ENCODE data around the gene ARSA. TPM values are rescaled to one million over a fixed set of nuclear protein-coding genes. Genes with fewer than 3 reads are reported as not detected.

Gene ARSA
- total RNA-seq, 4 donors from 2014 or later: 81.2 to 253 (median 99.1) TPM

- TF ChIP-seq POLR2AphosphoS5 (IDR thresholded peaks at IDR 0.05): no peak
- no peak for TF ChIP-seq EP300 (IDR thresholded peaks at IDR 0.05; ENCODE audit: low read depth)
- TF ChIP-seq POLR2A (IDR thresholded peaks at IDR 0.05): no peak
- in situ Hi-C loops (cut with MboI; ENCODE audit: low pct_ligation_motif_present in 1 of 4, low pct_unique_long_range_greater_than_20kb in 1 of 4, low sequenced_read_pairs in 3 of 4): no loop called here
- Histone ChIP-seq H3K4me3 (no peak overlapping the region), H3K4me1 (no peaks in the 10 kb centered on the region), H3K27me3 (no peaks in the 10 kb centered on the region), H3K27ac (no peak overlapping the region), H3K9me3 (no peaks in the 10 kb centered on the region), H3K36me3 (no peaks in the 10 kb centered on the region)
- intact Hi-C loops (cut with DNase I; ENCODE audit: low total_unique reads): no loop called here
- 91% methylated on average over 11 of the region's 11 CpGs; no CpG with 5 or more reads in 1 of the 2 donors for WGBS, 2 donors (ENCODE audit: low coverage in 1 of 2)
- DNase-seq: no peak
These were observed 7.6 kb upstream of the ARSA start for GRCh38 chr22:50635591-50635990.

GRCh38 chr22:50633771-50634170, 5.8 kb upstream of the ARSA start:
- Histone ChIP-seq H3K4me3 (no peak overlapping the region), H3K9me3 (no peaks in the 10 kb centered on the region), H3K27me3 (no peaks in the 10 kb centered on the region), H3K27ac (no peak overlapping the region), H3K36me3 (no peaks in the 10 kb centered on the region), H3K4me1 (peaks cover 2 to 3% (median 3%) of the 10 kb centered on the region in 4 donors)
- intact Hi-C loops (cut with DNase I; ENCODE audit: low total_unique reads) (no loop called here), in situ Hi-C loops (cut with MboI; ENCODE audit: low pct_ligation_motif_present in 1 of 4, low pct_unique_long_range_greater_than_20kb in 1 of 4, low sequenced_read_pairs in 3 of 4) (no loop called here)
- TF ChIP-seq CTCF (IDR thresholded peaks at IDR 0.05): no peak
- no peak for TF ChIP-seq EP300 (IDR thresholded peaks at IDR 0.05; ENCODE audit: low read depth)
- no peak for TF ChIP-seq POLR2A (IDR thresholded peaks at IDR 0.05)
- TF ChIP-seq POLR2AphosphoS5 (IDR thresholded peaks at IDR 0.05): no peak
- no peak for DNase-seq
- WGBS, 2 donors (ENCODE audit: low coverage in 1 of 2): 86 to 94% methylated on average over 9 to 11 of the region's 11 CpGs

- no peaks in the 10 kb centered on the region for H3K36me3 ChIP-seq
- 89 to 100% methylated on average over 1 to 5 of the region's 5 CpGs for WGBS, 2 donors (ENCODE audit: low coverage in 1 of 2)
- no peak overlapping the region for H3K4me3 ChIP-seq
- no peaks in the 10 kb centered on the region for H3K27me3 ChIP-seq
- intact Hi-C loops (cut with DNase I; ENCODE audit: low total_unique reads) (no loop called here), in situ Hi-C loops (cut with MboI; ENCODE audit: low pct_ligation_motif_present in 1 of 4, low pct_unique_long_range_greater_than_20kb in 1 of 4, low sequenced_read_pairs in 3 of 4) (no loop called here)
- TF ChIP-seq POLR2AphosphoS5 (IDR thresholded peaks at IDR 0.05): no peak
- TF ChIP-seq CTCF (IDR thresholded peaks at IDR 0.05): no peak
- no peak for TF ChIP-seq POLR2A (IDR thresholded peaks at IDR 0.05)
- no peak for TF ChIP-seq EP300 (IDR thresholded peaks at IDR 0.05; ENCODE audit: low read depth)
- no peaks in the 10 kb centered on the region for H3K9me3 ChIP-seq
- peaks cover 5 to 9% (median 7%) of the 10 kb centered on the region in 4 donors for H3K4me1 ChIP-seq
- H3K27ac ChIP-seq: no peak overlapping the region
- DNase-seq: no peak
These were observed 5.1 kb upstream of the ARSA start for GRCh38 chr22:50633086-50633485.

- WGBS, 2 donors (ENCODE audit: low coverage in 1 of 2): 91 to 95% methylated on average over 4 to 5 of the region's 5 CpGs
- Histone ChIP-seq H3K27ac (no peak overlapping the region), H3K4me3 (no peak overlapping the region), H3K4me1 (peaks cover 6 to 21% (median 16%) of the 10 kb centered on the region in 4 donors), H3K27me3 (no peaks in the 10 kb centered on the region), H3K36me3 (no peaks in the 10 kb centered on the region), H3K9me3 (no peaks in the 10 kb centered on the region)
- TF ChIP-seq CTCF (IDR thresholded peaks at IDR 0.05) (no peak), POLR2A (IDR thresholded peaks at IDR 0.05) (no peak), EP300 (IDR thresholded peaks at IDR 0.05; ENCODE audit: low read depth) (no peak), POLR2AphosphoS5 (IDR thresholded peaks at IDR 0.05) (no peak)
- in situ Hi-C loops (cut with MboI; ENCODE audit: low pct_ligation_motif_present in 1 of 4, low pct_unique_long_range_greater_than_20kb in 1 of 4, low sequenced_read_pairs in 3 of 4) (no loop called here), intact Hi-C loops (cut with DNase I; ENCODE audit: low total_unique reads) (no loop called here)
- DNase-seq: no peak
These were observed 2.4 kb upstream of the ARSA start for GRCh38 chr22:50630376-50630775.

Measured in transverse colon (tissue), 4 donors.